PC-3 (cell line): ENCODE results near the gene EEIG2.
A peak's percentile ranks its signal among the peaks of the same experiment; 100 is the strongest.

Experiments used
- EZH2 ChIP-seq: fragments of 300-600 bp; sonication (generic); IDR thresholded peaks from one replicate; pipeline ENCODE4 v1.6.1; 2017; ENCODE audit warnings: antibody characterized with exemption, mild to moderate bottlenecking, low read length; ENCODE audit not compliant: unreplicated experiment
- TF ChIP-seq, protein P1 (sequence below): fragments of 300-600 bp; sonication (generic); conservative IDR thresholded peaks from 2 replicates; pipeline ENCODE4 v1.5.1; 2017; ENCODE audit warnings: antibody characterized with exemption, low read depth, mild to moderate bottlenecking, low read length

DNA sequence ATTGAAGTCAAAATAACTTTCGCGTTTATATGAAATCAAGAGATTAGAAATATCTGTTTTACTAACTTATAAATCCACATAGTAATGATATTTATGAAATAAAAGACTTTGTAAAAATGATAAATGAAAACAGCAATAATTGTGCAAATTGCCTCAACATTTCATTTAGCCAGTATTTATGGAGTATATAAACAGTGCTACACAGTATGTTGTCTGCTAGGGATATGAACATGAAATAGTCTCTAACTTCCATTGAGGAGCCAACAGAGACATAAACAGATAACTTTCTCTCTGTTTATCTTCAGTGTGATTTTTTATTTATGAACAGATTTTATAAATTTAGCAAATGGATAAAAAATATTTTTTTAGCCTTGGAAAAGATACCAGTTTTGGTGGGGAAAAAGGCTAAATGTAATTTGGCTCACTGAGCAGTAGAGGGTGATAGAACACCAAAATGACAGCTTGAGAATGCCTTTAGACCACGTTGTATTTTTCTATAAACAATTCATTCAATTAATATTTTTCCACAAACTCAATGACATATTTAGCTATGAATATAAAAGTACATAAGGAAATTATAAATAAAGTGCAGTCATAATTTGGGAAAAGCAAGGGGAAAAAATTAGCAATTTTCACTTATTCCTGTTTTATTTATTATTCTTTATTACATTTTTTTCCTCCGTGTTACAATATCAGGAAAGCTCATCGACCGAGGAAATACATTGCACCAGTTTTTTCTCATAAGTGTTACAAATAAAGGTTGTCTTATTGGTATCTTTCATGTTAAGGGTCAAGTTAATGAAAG is 47.5 kb upstream of the EEIG2 start:
- TF ChIP-seq, protein P1, sequence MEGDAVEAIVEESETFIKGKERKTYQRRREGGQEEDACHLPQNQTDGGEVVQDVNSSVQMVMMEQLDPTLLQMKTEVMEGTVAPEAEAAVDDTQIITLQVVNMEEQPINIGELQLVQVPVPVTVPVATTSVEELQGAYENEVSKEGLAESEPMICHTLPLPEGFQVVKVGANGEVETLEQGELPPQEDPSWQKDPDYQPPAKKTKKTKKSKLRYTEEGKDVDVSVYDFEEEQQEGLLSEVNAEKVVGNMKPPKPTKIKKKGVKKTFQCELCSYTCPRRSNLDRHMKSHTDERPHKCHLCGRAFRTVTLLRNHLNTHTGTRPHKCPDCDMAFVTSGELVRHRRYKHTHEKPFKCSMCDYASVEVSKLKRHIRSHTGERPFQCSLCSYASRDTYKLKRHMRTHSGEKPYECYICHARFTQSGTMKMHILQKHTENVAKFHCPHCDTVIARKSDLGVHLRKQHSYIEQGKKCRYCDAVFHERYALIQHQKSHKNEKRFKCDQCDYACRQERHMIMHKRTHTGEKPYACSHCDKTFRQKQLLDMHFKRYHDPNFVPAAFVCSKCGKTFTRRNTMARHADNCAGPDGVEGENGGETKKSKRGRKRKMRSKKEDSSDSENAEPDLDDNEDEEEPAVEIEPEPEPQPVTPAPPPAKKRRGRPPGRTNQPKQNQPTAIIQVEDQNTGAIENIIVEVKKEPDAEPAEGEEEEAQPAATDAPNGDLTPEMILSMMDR, result peak; percentile 91
- TF ChIP-seq EZH2, result no peak
